HFFc6 (cell line): Measurements from ENCODE around the gene TIMMDC1. TPM values are rescaled to one million over a fixed set of nuclear protein-coding genes. Genes with fewer than 3 reads are reported as not detected.
"Not testable (repeated sequence)": the region's sequence is repeated elsewhere in the genome, so short reads cannot be mapped to it uniquely, and the experiment has no call there.

Source experiments
- DNase-seq: peaks from one replicate; pipeline ENCODE4 v3.0.0-alpha.2; 2018
- H3K27ac Mint-ChIP-seq: 2 replicates; pipeline ENCODE4 v1.8.0; 2020; ENCODE audit warnings: mild to moderate bottlenecking, mixed read lengths
- H3K27me3 Mint-ChIP-seq: 2 replicates; pipeline ENCODE4 v1.8.0; 2021; ENCODE audit warnings: mild to moderate bottlenecking, moderate library complexity, mixed read lengths; ENCODE audit not compliant: insufficient read depth
- H3K36me3 Mint-ChIP-seq: 2 replicates; pipeline ENCODE4 v1.8.0; 2021; ENCODE audit warnings: low read depth, mixed read lengths
- H3K4me1 Mint-ChIP-seq: 2 replicates; pipeline ENCODE4 v1.8.0; 2020; ENCODE audit warnings: low read depth, mixed read lengths
- H3K4me3 Mint-ChIP-seq: 2 replicates; pipeline ENCODE4 v1.8.0; 2020; ENCODE audit warnings: mild to moderate bottlenecking, moderate library complexity, mixed read lengths
- H3K9me3 Mint-ChIP-seq: 2 replicates; pipeline ENCODE4 v1.8.0; 2020; ENCODE audit warnings: mild to moderate bottlenecking, mixed read lengths
- total RNA-seq, 6 experiments: library from RNA; stranded (reverse); fragmentation: NEBNext Ultra II Directional; extraction: Animal tissue kit (Norgen Biotek cat#: 25700); gene quantifications; 2 replicates in 1 of 6; 3 replicates in 5 of 6; pipeline ENCODE4 v1.2.3, GENCODE V29; 2021
- TF ChIP-seq, protein P1 (sequence below): fragments of 200-600 bp; sonication (generic); IDR thresholded peaks from 2 replicates; pipeline ENCODE4 v1.5.0; 2021; ENCODE audit warnings: antibody characterized with exemption, mild to moderate bottlenecking

TIMMDC1 gene
- total RNA-seq, 6 experiments from 2014 or later = 111 to 125 (median 112) TPM

DNA sequence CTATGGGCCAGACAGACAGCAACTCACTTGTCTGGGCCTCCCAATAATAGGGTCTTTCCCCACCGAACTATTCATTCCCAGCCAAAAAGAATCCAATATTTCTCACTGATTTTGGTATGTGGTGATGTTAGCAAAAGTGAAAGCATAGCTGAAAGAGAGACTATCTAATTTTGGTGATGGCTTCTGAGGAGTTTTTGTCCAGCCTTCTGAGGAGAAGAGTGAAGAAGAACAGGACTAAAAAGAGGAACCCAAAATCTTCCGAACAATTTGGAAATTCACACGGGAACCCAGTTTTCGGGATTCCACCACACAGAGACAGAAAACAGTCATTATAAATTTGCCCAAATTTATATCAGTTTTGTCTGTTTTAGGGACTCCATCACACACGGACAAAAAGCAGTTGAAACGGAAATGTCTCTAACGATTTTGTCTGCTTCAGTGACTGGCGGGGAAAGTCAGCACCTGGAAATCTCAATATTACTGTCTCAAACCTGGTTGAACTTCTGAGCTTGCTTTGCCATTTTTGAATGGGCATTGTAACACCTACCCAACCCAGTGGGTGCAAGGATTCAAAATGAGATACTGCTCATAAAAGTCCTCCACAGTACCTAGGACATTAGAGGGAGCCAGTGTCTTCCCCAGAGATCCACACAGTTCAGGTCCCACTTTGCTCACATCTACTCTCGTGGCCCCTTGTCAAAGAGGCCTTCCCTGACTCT lies 52.0 kb downstream of the TIMMDC1 start:
- TF ChIP-seq, protein P1, sequence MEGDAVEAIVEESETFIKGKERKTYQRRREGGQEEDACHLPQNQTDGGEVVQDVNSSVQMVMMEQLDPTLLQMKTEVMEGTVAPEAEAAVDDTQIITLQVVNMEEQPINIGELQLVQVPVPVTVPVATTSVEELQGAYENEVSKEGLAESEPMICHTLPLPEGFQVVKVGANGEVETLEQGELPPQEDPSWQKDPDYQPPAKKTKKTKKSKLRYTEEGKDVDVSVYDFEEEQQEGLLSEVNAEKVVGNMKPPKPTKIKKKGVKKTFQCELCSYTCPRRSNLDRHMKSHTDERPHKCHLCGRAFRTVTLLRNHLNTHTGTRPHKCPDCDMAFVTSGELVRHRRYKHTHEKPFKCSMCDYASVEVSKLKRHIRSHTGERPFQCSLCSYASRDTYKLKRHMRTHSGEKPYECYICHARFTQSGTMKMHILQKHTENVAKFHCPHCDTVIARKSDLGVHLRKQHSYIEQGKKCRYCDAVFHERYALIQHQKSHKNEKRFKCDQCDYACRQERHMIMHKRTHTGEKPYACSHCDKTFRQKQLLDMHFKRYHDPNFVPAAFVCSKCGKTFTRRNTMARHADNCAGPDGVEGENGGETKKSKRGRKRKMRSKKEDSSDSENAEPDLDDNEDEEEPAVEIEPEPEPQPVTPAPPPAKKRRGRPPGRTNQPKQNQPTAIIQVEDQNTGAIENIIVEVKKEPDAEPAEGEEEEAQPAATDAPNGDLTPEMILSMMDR = no peak
- no peak for DNase-seq
- Mint-ChIP-seq H3K4me3 (no peak overlapping the region; the same call in 1 of the 2 replicates), H3K9me3 (no peaks in the 10 kb centered on the region), H3K27ac (no peak overlapping the region), H3K4me1 (no peaks in the 10 kb centered on the region), H3K27me3 (peaks cover 15% of the 10 kb centered on the region), H3K36me3 (no peaks in the 10 kb centered on the region)

DNA sequence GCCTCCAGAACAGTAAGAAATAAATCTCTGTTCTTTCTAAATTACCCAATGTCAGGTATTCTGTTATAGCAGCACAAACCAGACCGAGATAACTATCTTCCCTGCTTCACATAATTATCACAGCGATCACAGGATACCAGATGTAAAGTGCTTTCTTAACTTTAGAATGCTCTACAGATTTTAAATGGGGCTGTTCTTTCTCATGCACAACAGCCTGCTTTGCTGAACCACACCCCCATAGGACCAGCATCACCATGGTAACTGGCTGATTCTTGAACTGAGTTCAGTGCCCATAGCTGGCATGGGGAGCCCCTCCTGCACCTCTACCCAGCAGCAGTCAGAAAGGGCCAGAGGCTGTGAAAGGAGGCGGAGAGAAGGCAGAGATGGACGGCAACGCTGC lies 53.3 kb downstream of the TIMMDC1 start:
- Mint-ChIP-seq H3K4me3 (no peak overlapping the region), H3K27ac (no peak overlapping the region), H3K4me1 (no peaks in the 10 kb centered on the region), H3K9me3 (no peaks in the 10 kb centered on the region), H3K27me3 (peaks cover 22% of the 10 kb centered on the region), H3K36me3 (no peaks in the 10 kb centered on the region)
- TF ChIP-seq, protein P1 = no peak
- DNase-seq = no peak

DNA sequence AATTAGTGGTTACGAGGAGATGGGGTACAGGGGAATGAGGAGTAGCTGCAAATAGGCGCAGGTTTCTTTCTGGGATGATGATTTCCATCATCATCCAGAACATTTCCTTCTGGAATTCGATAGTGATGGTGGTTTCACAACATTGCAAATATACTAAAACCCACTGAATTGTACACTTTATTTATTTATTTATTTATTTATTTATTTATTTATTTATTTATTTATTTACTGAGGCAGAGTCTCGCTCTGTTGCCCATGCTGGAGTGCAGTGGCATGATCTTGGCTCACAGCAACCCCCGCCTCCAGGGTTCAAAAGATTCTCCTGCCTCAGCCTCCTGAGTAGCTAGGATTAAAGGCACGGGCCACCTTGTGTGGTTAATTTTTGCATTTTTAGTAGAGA lies 54.6 kb downstream of the TIMMDC1 start:
- peaks cover 24% of the 10 kb centered on the region for H3K27me3 Mint-ChIP-seq
- not testable (repeated sequence) for H3K36me3 Mint-ChIP-seq, DNase-seq, H3K4me1 Mint-ChIP-seq, H3K9me3 Mint-ChIP-seq, H3K27ac Mint-ChIP-seq, H3K4me3 Mint-ChIP-seq

DNA sequence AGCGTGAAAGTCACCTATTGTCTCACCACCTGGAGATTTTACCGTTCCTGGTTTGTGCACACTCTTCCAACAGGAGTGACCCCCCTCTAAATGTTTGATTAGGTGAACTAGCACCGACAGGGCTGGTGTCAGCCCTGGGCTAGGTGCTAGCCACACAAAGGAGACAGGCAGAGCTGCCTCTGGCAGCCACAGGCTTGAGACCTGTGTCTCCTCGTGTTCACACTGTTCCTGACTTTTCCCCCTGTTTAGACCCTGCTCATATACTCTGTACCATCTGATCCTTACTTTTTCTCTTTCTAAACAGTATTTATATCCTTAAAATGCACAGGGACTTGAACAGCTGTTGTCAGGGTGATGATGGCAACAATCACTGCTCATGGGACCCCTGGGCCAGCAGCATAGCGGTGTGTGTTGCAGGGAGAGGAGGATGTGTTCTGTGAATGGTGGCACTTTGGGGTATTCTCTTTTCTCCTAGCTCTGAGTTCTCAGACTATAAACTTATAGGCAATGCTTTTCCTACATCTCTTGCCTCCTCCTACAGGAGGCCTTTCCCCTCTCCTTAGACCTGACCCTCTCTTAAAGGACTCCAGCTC lies 55.6 kb downstream of the TIMMDC1 start:
- no peaks in the 10 kb centered on the region for H3K4me1 Mint-ChIP-seq

DNA sequence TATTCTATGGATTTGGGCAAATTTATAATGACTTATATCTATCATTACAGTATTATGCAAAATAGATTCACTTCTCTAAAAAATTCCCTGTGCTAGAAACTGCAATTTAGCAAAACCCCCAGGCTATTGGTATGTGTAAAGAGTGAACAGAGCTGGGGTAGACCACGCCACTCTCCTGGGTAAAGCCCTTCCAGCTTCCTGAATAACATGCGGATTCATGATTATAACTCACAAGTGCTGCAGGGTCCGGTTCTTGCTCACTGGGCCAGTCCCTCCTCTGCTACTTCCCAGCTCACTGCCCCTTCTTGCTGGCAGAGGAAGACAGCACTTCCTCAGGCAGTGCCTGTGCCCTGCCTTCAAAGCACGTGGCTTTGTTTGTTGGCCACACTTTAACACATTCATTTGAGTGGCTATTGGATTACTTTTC lies 57.0 kb downstream of the TIMMDC1 start:
- no peak overlapping the region for H3K4me3 Mint-ChIP-seq
- TF ChIP-seq, protein P1 = no peak
- H3K9me3 Mint-ChIP-seq = no peaks in the 10 kb centered on the region
- no peaks in the 10 kb centered on the region for H3K36me3 Mint-ChIP-seq
- no peak overlapping the region for H3K27ac Mint-ChIP-seq
- peaks cover 23% of the 10 kb centered on the region for H3K27me3 Mint-ChIP-seq
- H3K4me1 Mint-ChIP-seq = no peaks in the 10 kb centered on the region
- DNase-seq = no peak

More for the DNA sequence above, 55.6 kb downstream of the TIMMDC1 start:
- Mint-ChIP-seq H3K36me3 (no peaks in the 10 kb centered on the region), H3K27me3 (peaks cover 23% of the 10 kb centered on the region), H3K9me3 (no peaks in the 10 kb centered on the region), H3K4me3 (no peak overlapping the region), H3K27ac (no peak overlapping the region)
- TF ChIP-seq, protein P1 = no peak
- no peak for DNase-seq

DNA sequence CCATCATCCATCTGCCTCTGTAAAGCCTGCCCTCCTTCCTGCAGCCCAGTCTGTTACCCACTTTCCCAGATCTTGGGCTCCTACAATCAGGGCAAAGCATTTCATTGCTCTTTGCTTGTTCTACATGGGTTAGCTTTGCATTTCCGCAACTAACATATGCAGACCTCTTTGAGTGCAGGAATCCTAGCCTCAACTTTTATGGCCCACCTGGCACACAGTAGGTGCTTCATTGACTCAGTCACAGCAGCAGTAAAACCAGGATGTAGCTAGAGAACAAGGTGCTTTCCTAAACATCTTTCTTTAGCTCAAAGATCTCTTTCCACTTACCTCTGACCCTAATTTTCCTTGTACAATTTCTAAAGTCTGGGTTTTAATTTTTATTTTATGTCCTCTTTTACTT lies 57.6 kb downstream of the TIMMDC1 start:
- H3K4me1 Mint-ChIP-seq = no peaks in the 10 kb centered on the region
- no peak overlapping the region for H3K4me3 Mint-ChIP-seq
- peaks cover 23% of the 10 kb centered on the region for H3K27me3 Mint-ChIP-seq
- no peak overlapping the region for H3K27ac Mint-ChIP-seq
- DNase-seq = no peak
- H3K36me3 Mint-ChIP-seq = no peaks in the 10 kb centered on the region
- TF ChIP-seq, protein P1 = no peak
- no peaks in the 10 kb centered on the region for H3K9me3 Mint-ChIP-seq
